HG03097 (cell line): ENCODE data around the gene RPS6KA5.
A peak's percentile ranks its signal among the peaks of the same experiment; 100 is the strongest.
"Not testable (repeated sequence)": the region's sequence is repeated elsewhere in the genome, so short reads cannot be mapped to it uniquely, and the experiment has no call there.

Source experiments
- ATAC-seq: cut with Tn5 transposase; IDR thresholded peaks from one replicate; pipeline ENCODE4 v1.9.1; 2021; ENCODE audit not compliant: unreplicated experiment, low FRiP score

Gene RPS6KA5

GRCh38 chr14:90991690-90992443 lies 68.6 kb downstream of the RPS6KA5 start:
- ATAC-seq: no peak

GRCh38 chr14:90990141-90990540 lies 70.3 kb downstream of the RPS6KA5 start:
- no peak for ATAC-seq

- ATAC-seq: no peak
Measured at GRCh38 chr14:90987140-90987539, 73.3 kb downstream of the RPS6KA5 start.

GRCh38 chr14:90986510-90986909 lies 73.9 kb downstream of the RPS6KA5 start:
- no peak for ATAC-seq

GRCh38 chr14:90985601-90986242 lies 74.7 kb downstream of the RPS6KA5 start:
- peak; percentile 57 for ATAC-seq

GRCh38 chr14:90983560-90983959 lies 76.9 kb downstream of the RPS6KA5 start:
- no peak for ATAC-seq

- no peak for ATAC-seq
Measured at GRCh38 chr14:90981636-90982035, 78.8 kb downstream of the RPS6KA5 start.

- ATAC-seq: not testable (repeated sequence)
Measured at GRCh38 chr14:90980636-90981035, 79.8 kb downstream of the RPS6KA5 start.

- ATAC-seq: no peak
Measured at GRCh38 chr14:90979515-90979914, 80.9 kb downstream of the RPS6KA5 start.

GRCh38 chr14:90976101-90976500 lies 84.3 kb downstream of the RPS6KA5 start:
- ATAC-seq: no peak

- ATAC-seq: no peak
Measured at GRCh38 chr14:90971687-90972086, 88.8 kb downstream of the RPS6KA5 start.

- no peak for ATAC-seq
Measured at GRCh38 chr14:90970167-90970600, 90.3 kb downstream of the RPS6KA5 start.

GRCh38 chr14:90969531-90970166 lies 90.8 kb downstream of the RPS6KA5 start:
- ATAC-seq: no peak

- no peak for ATAC-seq
Measured at GRCh38 chr14:90968025-90968424, 92.4 kb downstream of the RPS6KA5 start.

GRCh38 chr14:90966493-90966892 lies 93.9 kb downstream of the RPS6KA5 start:
- no peak for ATAC-seq

GRCh38 chr14:90965765-90966164 lies 94.7 kb downstream of the RPS6KA5 start:
- no peak for ATAC-seq

- ATAC-seq: no peak
Measured at GRCh38 chr14:90963343-90963742, 97.1 kb downstream of the RPS6KA5 start.

- no peak for ATAC-seq
Measured at GRCh38 chr14:90962505-90963109, 97.8 kb downstream of the RPS6KA5 start.

GRCh38 chr14:90960818-90961217 lies 99.6 kb downstream of the RPS6KA5 start:
- ATAC-seq: no peak

- ATAC-seq: no peak
Measured at GRCh38 chr14:90959344-90959743, 101.1 kb downstream of the RPS6KA5 start.

- no peak for ATAC-seq
Measured at GRCh38 chr14:90956273-90956672, 104.2 kb downstream of the RPS6KA5 start.
